ENCODE data around the gene TSPAN2.
"Not testable (repeated sequence)": the region's sequence is repeated elsewhere in the genome, so short reads cannot be mapped to it uniquely, and the experiment has no call there.

Gene TSPAN2

GRCh38 chr1:115031595-115031994, 57.7 kb downstream of the TSPAN2 start:
- DNase-seq = no peak

GRCh38 chr1:115029526-115029925, 59.8 kb downstream of the TSPAN2 start, which contains the start of gene TSHB:
TSS of gene TSHB (plus strand) at chr1:115029826. CDS start at chr1:115033363, 3,537 bp downstream.
- DNase-seq = no peak

GRCh38 chr1:115023593-115023992, 65.7 kb downstream of the TSPAN2 start:
- DNase-seq = no peak

GRCh38 chr1:115021145-115021544, 68.2 kb downstream of the TSPAN2 start:
- DNase-seq = no peak

- not testable (repeated sequence) for DNase-seq
Measured at GRCh38 chr1:115019549-115019948, 69.8 kb downstream of the TSPAN2 start.

GRCh38 chr1:115013792-115014191, 75.5 kb downstream of the TSPAN2 start:
- no peak for DNase-seq

GRCh38 chr1:115012434-115012833, 76.9 kb downstream of the TSPAN2 start:
- DNase-seq = no peak

GRCh38 chr1:115012006-115012405, 77.3 kb downstream of the TSPAN2 start:
- DNase-seq = no peak

- DNase-seq = no peak
Measured at GRCh38 chr1:115006191-115006590, 83.1 kb downstream of the TSPAN2 start.

Data from CD4-positive, alpha-beta T cell treated with Interleukin-21 for 1 hour (primary cell).